Measurements from ENCODE around the gene TMEM132D. TPM values are rescaled to one million over a fixed set of nuclear protein-coding genes. Genes with fewer than 3 reads are reported as not detected.

The TMEM132D gene
- polyA plus RNA-seq, 1 donor from 2014 or later = 1.3 TPM

GRCh38 chr12:129558036-129558435 is 345.8 kb downstream of the TMEM132D start:
- Histone ChIP-seq H2AFZ (ENCODE audit: low read depth, low read length) (no peak overlapping the region), H4K20me1 (ENCODE audit: insufficient read depth) (no peaks in the 10 kb centered on the region)
- TF ChIP-seq SMC3 (conservative IDR thresholded peaks at IDR 0.05; ENCODE audit: poor library complexity) (no peak), EZH2 (IDR thresholded peaks at IDR 0.05; ENCODE audit: borderline replicate concordance, insufficient read depth, low read length, poor library complexity, severe bottlenecking) (no peak), EP300 (conservative IDR thresholded peaks at IDR 0.05; ENCODE audit: poor library complexity, severe bottlenecking) (no peak), CTCF (IDR thresholded peaks at IDR 0.05; ENCODE audit: poor library complexity, severe bottlenecking) (no peak), POLR2AphosphoS5 (IDR thresholded peaks at IDR 0.05) (no peak), TAF1 (IDR thresholded peaks at IDR 0.05; ENCODE audit: low read depth) (no peak), MXI1 (conservative IDR thresholded peaks at IDR 0.05; ENCODE audit: poor library complexity, severe bottlenecking) (no peak), REST (IDR thresholded peaks at IDR 0.05; ENCODE audit: borderline replicate concordance) (no peak), RAD21 (conservative IDR thresholded peaks at IDR 0.05) (no peak)

GRCh38 chr12:129556082-129556481 is 347.7 kb downstream of the TMEM132D start:
- Histone ChIP-seq H3K9ac (ENCODE audit: low read length) (no peak overlapping the region), H3K36me3 (ENCODE audit: insufficient read depth, low read length) (no peaks in the 10 kb centered on the region), H3K9me3 (ENCODE audit: low read length) (no peaks in the 10 kb centered on the region), H3K4me2 (ENCODE audit: low read length) (no peak overlapping the region), H4K20me1 (ENCODE audit: insufficient read depth) (no peaks in the 10 kb centered on the region), H3K4me3 (ENCODE audit: low read length) (no peak overlapping the region), H3K27me3 (ENCODE audit: insufficient read depth, low read depth, low read length) (no peaks in the 10 kb centered on the region), H3F3A (ENCODE audit: insufficient read depth, low read length, poor library complexity, severe bottlenecking) (no peaks in the 10 kb centered on the region), H2AFZ (ENCODE audit: low read depth, low read length) (no peak overlapping the region), H3K79me2 (replicated peaks; ENCODE audit: insufficient read depth, low read length) (no peaks in the 10 kb centered on the region), H3K9me2 (ENCODE audit: insufficient read depth, low read length) (no peaks in the 10 kb centered on the region), H3K27ac (ENCODE audit: low read length) (no peak overlapping the region)
- TF ChIP-seq EZH2 (IDR thresholded peaks at IDR 0.05; ENCODE audit: borderline replicate concordance, insufficient read depth, low read length, poor library complexity, severe bottlenecking) = no peak
- TF ChIP-seq CTCF (IDR thresholded peaks at IDR 0.05; ENCODE audit: poor library complexity, severe bottlenecking) = no peak
- TF ChIP-seq RAD21 (conservative IDR thresholded peaks at IDR 0.05) = no peak
- no peak for TF ChIP-seq TAF1 (IDR thresholded peaks at IDR 0.05; ENCODE audit: low read depth)

More at GRCh38 chr12:129558036-129558435, 345.8 kb downstream of the TMEM132D start:
- H3K79me2 ChIP-seq (replicated peaks; ENCODE audit: insufficient read depth, low read length) = no peaks in the 10 kb centered on the region
- no peaks in the 10 kb centered on the region for H3K36me3 ChIP-seq (ENCODE audit: insufficient read depth, low read length)
- H3K4me3 ChIP-seq (ENCODE audit: low read length) = no peak overlapping the region
- no peaks in the 10 kb centered on the region for H3F3A ChIP-seq (ENCODE audit: insufficient read depth, low read length, poor library complexity, severe bottlenecking)
- no peak overlapping the region for H3K4me2 ChIP-seq (ENCODE audit: low read length)
- no peaks in the 10 kb centered on the region for H3K9me3 ChIP-seq (ENCODE audit: low read length)
- H3K9ac ChIP-seq (ENCODE audit: low read length) = no peak overlapping the region
- no peaks in the 10 kb centered on the region for H3K27me3 ChIP-seq (ENCODE audit: insufficient read depth, low read depth, low read length)
- H3K27ac ChIP-seq (ENCODE audit: low read length) = no peak overlapping the region
- H3K9me2 ChIP-seq (ENCODE audit: insufficient read depth, low read length) = no peaks in the 10 kb centered on the region

Data from neural cell (in vitro differentiated cells).